ENCODE measurements around the gene CNGA2. TPM values are rescaled to one million over a fixed set of nuclear protein-coding genes. Genes with fewer than 3 reads are reported as not detected.

The CNGA2 gene
- total and polyA plus RNA-seq, 4 experiments from 2014 or later: not detected

DNA sequence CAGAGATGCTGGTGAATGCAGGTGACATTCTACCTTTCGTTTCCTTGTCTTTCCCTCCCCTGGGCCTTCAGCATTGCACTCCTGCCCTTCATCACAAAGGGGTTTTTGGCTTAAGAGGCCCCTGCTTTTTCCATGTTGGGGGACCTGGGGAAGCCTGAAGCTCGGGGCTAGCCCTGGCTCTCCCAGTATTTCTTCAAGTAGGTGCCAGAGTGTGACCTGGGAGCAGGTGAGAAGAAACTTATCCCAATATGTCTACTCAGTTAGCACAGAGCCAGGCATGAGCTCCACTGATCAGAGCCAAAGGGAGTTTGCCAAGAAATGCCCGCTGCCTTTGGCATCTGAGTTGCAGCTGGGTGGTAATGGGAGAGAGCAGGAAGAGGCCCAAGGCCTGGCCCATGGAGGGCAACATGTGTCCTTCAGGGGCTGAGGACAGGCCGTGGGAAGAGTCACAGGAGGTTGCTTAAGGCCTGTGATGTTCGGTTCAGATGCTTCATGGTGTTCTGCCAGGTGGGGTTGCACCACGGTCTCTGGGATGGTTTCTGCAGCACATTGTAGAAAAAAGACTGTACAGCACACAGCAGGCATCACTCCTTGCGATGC lies 31.7 kb upstream of the CNGA2 start:
- ChIA-PET POLR2A (ENCODE audit: partially characterized antibody) (no interaction called here), CTCF (ENCODE audit: partially characterized antibody) (no interaction called here)
- Histone ChIP-seq H3K9me3 (ENCODE audit: control insufficient read depth in 1 of 2, low read length in 2 of 2) (no peaks in the 10 kb centered on the region), H3K36me3 (ENCODE audit: insufficient read depth, low read length) (no peaks in the 10 kb centered on the region), H3K4me3 (ENCODE audit: low read length in 2 of 2) (no peak overlapping the region), H3K4me1 (ENCODE audit: insufficient read depth, low read length) (no peaks in the 10 kb centered on the region), H3K27ac (ENCODE audit: low read depth, low read length) (no peak overlapping the region), H3K27me3 (ENCODE audit: insufficient read depth, low read length) (no peaks in the 10 kb centered on the region)
- no peaks in the 10 kb centered on the region for H3K9me3 Mint-ChIP-seq
- no peak for DNase-seq
- H3K36me3 Mint-ChIP-seq: no peaks in the 10 kb centered on the region
- H3K4me3 Mint-ChIP-seq: no peak overlapping the region
- no peaks in the 10 kb centered on the region for H3K4me1 Mint-ChIP-seq
- intact Hi-C loops (cut with micrococcal nuclease): no loop called here
- H3K27ac Mint-ChIP-seq: no peak overlapping the region
- H3K27me3 Mint-ChIP-seq: no peaks in the 10 kb centered on the region

DNA sequence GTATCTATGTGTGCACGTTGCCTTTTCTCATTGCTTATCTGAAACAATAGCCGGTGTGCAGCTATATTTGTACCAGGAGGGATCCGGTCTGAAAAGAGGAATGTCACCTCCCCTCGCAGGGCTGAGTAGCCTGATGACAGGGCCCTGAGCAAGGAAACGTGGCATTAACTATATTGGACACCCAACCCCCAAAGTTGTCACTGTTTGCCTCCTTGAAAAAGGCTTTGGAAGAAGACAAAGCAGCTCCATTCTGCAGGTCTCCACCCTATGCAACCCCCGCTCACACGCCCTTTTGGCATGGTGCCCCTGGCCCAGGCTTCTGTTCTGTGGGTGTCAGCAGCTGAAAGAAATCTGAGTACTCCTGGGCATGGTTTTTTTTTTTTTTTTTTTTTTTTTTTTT lies 31.1 kb upstream of the CNGA2 start:
- intact Hi-C loops (cut with micrococcal nuclease): no loop called here
- ChIA-PET POLR2A (ENCODE audit: partially characterized antibody) (no interaction called here), CTCF (ENCODE audit: partially characterized antibody) (no interaction called here)
- Histone ChIP-seq H3K27me3 (ENCODE audit: insufficient read depth, low read length) (no peaks in the 10 kb centered on the region), H3K4me3 (ENCODE audit: low read length in 2 of 2) (no peak overlapping the region), H3K27ac (ENCODE audit: low read depth, low read length) (no peak overlapping the region), H3K9me3 (ENCODE audit: control insufficient read depth in 1 of 2, low read length in 2 of 2) (no peaks in the 10 kb centered on the region), H3K36me3 (ENCODE audit: insufficient read depth, low read length) (no peaks in the 10 kb centered on the region), H3K4me1 (ENCODE audit: insufficient read depth, low read length) (no peaks in the 10 kb centered on the region)
- no peaks in the 10 kb centered on the region for H3K36me3 Mint-ChIP-seq
- DNase-seq: no peak
- H3K27me3 Mint-ChIP-seq: no peaks in the 10 kb centered on the region
- no peak overlapping the region for H3K4me3 Mint-ChIP-seq
- H3K27ac Mint-ChIP-seq: no peak overlapping the region
- no peaks in the 10 kb centered on the region for H3K9me3 Mint-ChIP-seq
- H3K4me1 Mint-ChIP-seq: no peaks in the 10 kb centered on the region

DNA sequence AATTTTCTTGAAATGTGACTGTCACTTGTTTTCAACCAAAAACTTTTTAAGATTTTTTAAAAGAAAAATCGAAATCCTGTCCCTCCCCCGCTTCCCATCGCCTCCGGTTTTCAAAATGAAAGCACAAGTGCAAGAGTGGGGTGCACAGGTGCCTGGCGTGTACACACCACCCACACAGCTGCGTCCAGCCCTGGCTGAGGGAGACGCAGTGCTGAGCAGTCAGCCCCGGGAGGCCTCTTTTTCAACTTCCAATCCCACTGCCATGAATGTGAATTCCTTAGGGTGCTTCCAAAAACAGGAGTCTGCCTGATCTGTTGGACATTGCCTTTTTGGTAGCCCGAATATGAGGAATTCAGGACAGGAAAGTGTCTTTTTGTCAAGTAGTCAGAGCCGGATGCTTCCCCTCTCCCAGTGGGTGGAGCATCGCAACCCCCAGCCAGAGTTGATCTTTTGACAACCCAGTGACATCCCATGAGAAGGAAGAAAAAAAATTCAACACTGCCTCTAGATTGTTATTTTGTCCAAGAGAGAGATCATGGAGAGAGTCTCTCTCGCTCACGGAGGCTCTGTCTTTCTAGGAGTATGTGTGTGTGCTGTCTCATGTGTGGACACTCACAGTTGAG lies 30.4 kb upstream of the CNGA2 start:
- Mint-ChIP-seq H3K36me3 (no peaks in the 10 kb centered on the region), H3K27ac (no peak overlapping the region), H3K4me3 (no peak overlapping the region), H3K4me1 (no peaks in the 10 kb centered on the region), H3K9me3 (no peaks in the 10 kb centered on the region), H3K27me3 (no peaks in the 10 kb centered on the region)
- Histone ChIP-seq H3K4me3 (ENCODE audit: low read length in 2 of 2) (no peak overlapping the region), H3K27me3 (ENCODE audit: insufficient read depth, low read length) (no peaks in the 10 kb centered on the region), H3K4me1 (ENCODE audit: insufficient read depth, low read length) (no peaks in the 10 kb centered on the region), H3K9me3 (ENCODE audit: control insufficient read depth in 1 of 2, low read length in 2 of 2) (no peaks in the 10 kb centered on the region), H3K36me3 (ENCODE audit: insufficient read depth, low read length) (no peaks in the 10 kb centered on the region), H3K27ac (ENCODE audit: low read depth, low read length) (no peak overlapping the region)
- no peak for DNase-seq
- intact Hi-C loops (cut with micrococcal nuclease): no loop called here
- ChIA-PET POLR2A (ENCODE audit: partially characterized antibody) (no interaction called here), CTCF (ENCODE audit: partially characterized antibody) (no interaction called here)

DNA sequence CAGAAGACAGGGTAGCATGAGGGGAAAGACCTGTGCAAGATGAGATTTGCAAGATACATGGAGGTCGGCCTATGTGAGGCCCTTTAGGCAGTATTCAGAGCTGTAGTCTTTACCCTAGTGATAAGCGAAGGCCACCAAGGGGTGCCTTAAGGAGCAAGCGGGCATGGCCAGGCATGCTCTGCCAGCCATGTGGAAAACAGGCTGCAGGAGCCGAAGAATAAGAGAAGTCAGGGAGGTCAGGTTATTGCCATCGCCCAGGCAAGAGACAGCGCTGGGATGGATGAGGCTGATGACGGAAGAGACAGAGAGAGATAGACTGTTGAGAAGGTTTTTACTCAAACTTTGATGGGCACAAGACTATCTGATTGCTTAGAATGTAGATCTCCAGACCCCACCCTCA lies 25.7 kb upstream of the CNGA2 start:
- no peak overlapping the region for H3K4me3 ChIP-seq (ENCODE audit: low read length in 2 of 2)
- H3K36me3 ChIP-seq (ENCODE audit: insufficient read depth, low read length): no peaks in the 10 kb centered on the region
- POLR2A ChIA-PET (ENCODE audit: partially characterized antibody): no interaction called here
- no peak overlapping the region for H3K27ac ChIP-seq (ENCODE audit: low read depth, low read length)
- no peak overlapping the region for H3K27ac Mint-ChIP-seq
- DNase-seq: no peak
- H3K4me3 Mint-ChIP-seq: no peak overlapping the region
- H3K27me3 ChIP-seq (ENCODE audit: insufficient read depth, low read length): no peaks in the 10 kb centered on the region
- intact Hi-C loops (cut with micrococcal nuclease): no loop called here
- CTCF ChIA-PET (ENCODE audit: partially characterized antibody): no interaction called here
- no peaks in the 10 kb centered on the region for H3K4me1 ChIP-seq (ENCODE audit: insufficient read depth, low read length)
- H3K36me3 Mint-ChIP-seq: no peaks in the 10 kb centered on the region
- no peaks in the 10 kb centered on the region for H3K27me3 Mint-ChIP-seq
- H3K9me3 Mint-ChIP-seq: no peaks in the 10 kb centered on the region
- no peaks in the 10 kb centered on the region for H3K4me1 Mint-ChIP-seq
- H3K9me3 ChIP-seq (ENCODE audit: control insufficient read depth in 1 of 2, low read length in 2 of 2): no peaks in the 10 kb centered on the region

DNA sequence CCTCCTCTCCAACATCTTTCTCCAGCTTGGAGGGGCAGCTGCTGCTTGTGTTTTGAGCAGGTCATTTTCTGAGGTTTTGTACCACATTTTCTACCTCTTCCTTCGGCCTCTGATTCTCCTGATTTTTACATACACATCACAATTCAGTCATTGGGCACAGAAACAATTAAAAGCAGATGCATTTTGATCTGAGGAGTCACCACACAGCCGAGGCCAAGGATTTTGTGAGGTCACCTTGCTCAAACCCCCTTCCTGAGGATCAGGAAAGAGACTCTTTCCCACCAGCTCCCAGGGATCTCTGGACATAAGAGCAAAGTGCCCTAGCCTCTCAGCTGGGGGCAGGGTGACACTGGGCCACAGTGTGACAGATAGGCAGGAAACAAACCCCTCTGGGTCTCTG lies 24.1 kb upstream of the CNGA2 start:
- no peaks in the 10 kb centered on the region for H3K4me1 ChIP-seq (ENCODE audit: insufficient read depth, low read length)
- Mint-ChIP-seq H3K4me3 (no peak overlapping the region), H3K27ac (no peak overlapping the region), H3K4me1 (no peaks in the 10 kb centered on the region), H3K36me3 (no peaks in the 10 kb centered on the region), H3K9me3 (no peaks in the 10 kb centered on the region), H3K27me3 (no peaks in the 10 kb centered on the region)
- CTCF ChIA-PET (ENCODE audit: partially characterized antibody): no interaction called here
- POLR2A ChIA-PET (ENCODE audit: partially characterized antibody): no interaction called here
- no peaks in the 10 kb centered on the region for H3K36me3 ChIP-seq (ENCODE audit: insufficient read depth, low read length)
- intact Hi-C loops (cut with micrococcal nuclease): no loop called here
- no peak overlapping the region for H3K27ac ChIP-seq (ENCODE audit: low read depth, low read length)
- H3K27me3 ChIP-seq (ENCODE audit: insufficient read depth, low read length): no peaks in the 10 kb centered on the region
- no peaks in the 10 kb centered on the region for H3K9me3 ChIP-seq (ENCODE audit: control insufficient read depth in 1 of 2, low read length in 2 of 2)
- no peak for DNase-seq
- H3K4me3 ChIP-seq (ENCODE audit: low read length in 2 of 2): no peak overlapping the region

DNA sequence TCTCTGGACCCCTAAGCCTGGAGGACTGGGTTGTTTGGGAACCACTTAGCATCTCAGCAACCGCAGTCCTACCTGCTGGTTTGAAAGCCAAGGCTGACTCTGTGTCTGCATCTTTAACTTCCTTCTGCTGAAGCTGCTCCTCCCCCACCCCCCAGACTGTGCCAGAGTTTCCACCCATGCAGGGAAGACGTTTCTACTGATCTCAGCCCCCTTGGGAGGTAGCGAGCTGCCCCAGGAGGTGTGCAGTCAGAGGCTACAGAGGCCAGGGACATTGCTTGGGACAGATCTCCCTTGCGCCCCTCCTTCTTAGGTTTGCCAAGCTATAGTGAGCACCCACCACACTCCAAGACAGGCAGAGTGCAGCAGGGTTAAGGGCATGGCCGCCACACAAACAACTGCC lies 23.4 kb upstream of the CNGA2 start:
- no peak for DNase-seq
- Mint-ChIP-seq H3K4me3 (no peak overlapping the region), H3K9me3 (no peaks in the 10 kb centered on the region), H3K27ac (no peak overlapping the region), H3K4me1 (no peaks in the 10 kb centered on the region), H3K36me3 (no peaks in the 10 kb centered on the region), H3K27me3 (no peaks in the 10 kb centered on the region)
- ChIA-PET CTCF (ENCODE audit: partially characterized antibody) (no interaction called here), POLR2A (ENCODE audit: partially characterized antibody) (no interaction called here)
- Histone ChIP-seq H3K4me3 (ENCODE audit: low read length in 2 of 2) (no peak overlapping the region), H3K9me3 (ENCODE audit: control insufficient read depth in 1 of 2, low read length in 2 of 2) (no peaks in the 10 kb centered on the region), H3K27ac (ENCODE audit: low read depth, low read length) (no peak overlapping the region), H3K36me3 (ENCODE audit: insufficient read depth, low read length) (no peaks in the 10 kb centered on the region), H3K27me3 (ENCODE audit: insufficient read depth, low read length) (no peaks in the 10 kb centered on the region), H3K4me1 (ENCODE audit: insufficient read depth, low read length) (no peaks in the 10 kb centered on the region)
- intact Hi-C loops (cut with micrococcal nuclease): no loop called here

DNA sequence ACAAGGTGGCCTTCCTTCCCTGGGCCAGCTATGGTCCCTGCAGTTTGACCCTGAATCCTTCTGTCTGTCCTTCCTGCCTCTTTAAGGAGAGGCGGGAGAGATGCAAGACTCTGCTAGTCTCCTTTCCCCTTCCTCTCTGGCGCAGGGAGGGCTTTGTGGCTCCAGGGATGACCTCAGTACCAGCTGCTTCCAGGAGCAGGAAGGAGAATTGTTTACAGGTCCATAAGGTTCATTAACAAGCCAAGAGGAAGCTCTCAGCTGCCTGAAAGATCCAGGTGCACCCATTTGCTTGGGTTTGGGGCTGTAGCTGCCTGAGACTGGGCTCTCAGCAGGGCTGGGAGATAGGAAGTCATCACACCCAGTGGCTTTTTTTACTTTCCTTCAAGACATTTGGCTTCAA lies 22.8 kb upstream of the CNGA2 start:
- Mint-ChIP-seq H3K4me3 (no peak overlapping the region), H3K9me3 (no peaks in the 10 kb centered on the region), H3K27ac (no peak overlapping the region), H3K36me3 (no peaks in the 10 kb centered on the region), H3K27me3 (peaks cover 0 to 1% of the 10 kb centered on the region in 2 donors), H3K4me1 (no peaks in the 10 kb centered on the region)
- Histone ChIP-seq H3K27me3 (ENCODE audit: insufficient read depth, low read length) (no peaks in the 10 kb centered on the region), H3K27ac (ENCODE audit: low read depth, low read length) (no peak overlapping the region), H3K9me3 (ENCODE audit: control insufficient read depth in 1 of 2, low read length in 2 of 2) (no peaks in the 10 kb centered on the region), H3K36me3 (ENCODE audit: insufficient read depth, low read length) (no peaks in the 10 kb centered on the region), H3K4me3 (ENCODE audit: low read length in 2 of 2) (no peak overlapping the region), H3K4me1 (ENCODE audit: insufficient read depth, low read length) (no peaks in the 10 kb centered on the region)
- POLR2A ChIA-PET (ENCODE audit: partially characterized antibody): no interaction called here
- no peak for DNase-seq
- intact Hi-C loops (cut with micrococcal nuclease): no loop called here
- CTCF ChIA-PET (ENCODE audit: partially characterized antibody): no interaction called here

DNA sequence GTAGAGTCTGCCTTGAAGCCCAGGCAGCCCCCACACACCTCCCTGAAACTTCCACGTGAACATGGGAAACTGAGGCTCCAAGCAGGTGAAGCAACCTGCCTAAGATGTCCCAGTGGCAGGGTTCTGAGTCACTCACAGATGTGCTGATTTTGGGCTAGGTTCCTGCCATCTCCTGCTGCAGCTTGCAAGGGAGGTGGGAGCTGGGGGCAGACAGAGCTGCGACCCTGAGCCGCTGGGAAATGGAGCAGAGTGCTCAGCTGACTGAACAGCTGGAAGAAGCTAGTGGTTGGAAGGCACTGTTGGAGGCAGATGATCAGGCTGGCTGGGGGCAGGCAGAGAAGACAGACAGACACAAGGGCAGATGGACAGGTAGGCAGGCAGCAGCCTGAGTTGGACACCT lies 22.3 kb upstream of the CNGA2 start:
- no peaks in the 10 kb centered on the region for H3K36me3 Mint-ChIP-seq
- Histone ChIP-seq H3K4me1 (ENCODE audit: insufficient read depth, low read length) (no peaks in the 10 kb centered on the region), H3K27me3 (ENCODE audit: insufficient read depth, low read length) (no peaks in the 10 kb centered on the region), H3K9me3 (ENCODE audit: control insufficient read depth in 1 of 2, low read length in 2 of 2) (no peaks in the 10 kb centered on the region), H3K36me3 (ENCODE audit: insufficient read depth, low read length) (no peaks in the 10 kb centered on the region), H3K27ac (ENCODE audit: low read depth, low read length) (no peak overlapping the region), H3K4me3 (ENCODE audit: low read length in 2 of 2) (no peak overlapping the region)
- CTCF ChIA-PET (ENCODE audit: partially characterized antibody): no interaction called here
- no peaks in the 10 kb centered on the region for H3K9me3 Mint-ChIP-seq
- intact Hi-C loops (cut with micrococcal nuclease): no loop called here
- H3K4me3 Mint-ChIP-seq: no peak overlapping the region
- POLR2A ChIA-PET (ENCODE audit: partially characterized antibody): no interaction called here
- H3K4me1 Mint-ChIP-seq: no peaks in the 10 kb centered on the region
- no peak for DNase-seq
- peaks cover 0 to 3% of the 10 kb centered on the region in 2 donors for H3K27me3 Mint-ChIP-seq
- no peak overlapping the region for H3K27ac Mint-ChIP-seq

All from CD4-positive, alpha-beta memory T cell (primary cell).